Breast epithelium (tissue), 3 donors: ENCODE measurements around the gene SCN5A.

Source experiments
- CTCF ChIP-seq, 3 donors: fragments of 450-650 bp; IDR thresholded peaks; one replicate each; pipeline ENCODE4 v1.5.1; 2016 to 2017; ENCODE audit warnings: antibody characterized with exemption in 3 of 3, mild to moderate bottlenecking in 3 of 3, moderate library complexity in 3 of 3
- POLR2AphosphoS5 ChIP-seq, 3 donors: sonication (generic); formaldehyde crosslinking; IDR thresholded peaks; one replicate each; pipeline ENCODE4 v1.6.1; 2017; ENCODE audit warnings: antibody characterized with exemption in 3 of 3

GRCh38 chr3:38543586-38543985, 105.9 kb downstream of the SCN5A start:
- no peak for TF ChIP-seq POLR2AphosphoS5 (IDR thresholded peaks at IDR 0.05)
- no peak for TF ChIP-seq CTCF (IDR thresholded peaks at IDR 0.05)
